SK-N-SH (cell line): ENCODE data around the gene CPEB2. TPM values are rescaled to one million over a fixed set of nuclear protein-coding genes. Genes with fewer than 3 reads are reported as not detected.

ENCODE experiments used
- CTCF ChIA-PET: fragments of 300-600, 350-600 bp; formaldehyde crosslinking; extraction: SDS; loops from one replicate; lab custom pipeline; 2021; lab: Yijun Ruan, JAX
- POLR2A ChIA-PET: fragments of 350-600 bp; sonication (Branson Sonifier 250); formaldehyde crosslinking; extraction: SDS; loops from one replicate; lab custom pipeline; 2020; ENCODE audit warnings: antibody characterized with exemption, inconsistent platforms; lab: Yijun Ruan, JAX
- DNase-seq: peaks from one replicate; pipeline ENCODE4 v3.0.0; 2012
- H2AFZ ChIP-seq: fragments of 200-600 bp; sonication (generic); 2 replicates; pipeline ENCODE4 v1.8.1; 2016; ENCODE audit warnings: antibody characterized with exemption, mild to moderate bottlenecking, low read depth
- H3F3A ChIP-seq: fragments of 200-600 bp; sonication (generic); replicated peaks from 2 replicates; pipeline ENCODE3; 2016; ENCODE audit warnings: antibody characterized with exemption, mild to moderate bottlenecking; ENCODE audit not compliant: insufficient read depth
- H3K27ac ChIP-seq, 2 experiments: fragments of 200-500 bp in 1 of 2; fragments of 200-600 bp in 1 of 2; sonication (Bioruptor generic) in 1 of 2; sonication (generic), shearing (Covaris generic) in 1 of 2; 2 replicates each; pipeline versions ENCODE4 v1.5.1 to v1.6.1; 2014 to 2016; ENCODE audit warnings: low read depth in 2 of 2, inconsistent platforms in 1 of 2, low read length in 1 of 2, mild to moderate bottlenecking in 1 of 2, mixed read lengths in 1 of 2
- H3K27me3 ChIP-seq: fragments of 200-600 bp; sonication (generic), shearing (Covaris generic); 2 replicates; pipeline ENCODE4 v1.6.1; 2016; ENCODE audit warnings: mixed run types; ENCODE audit not compliant: insufficient read depth
- H3K36me3 ChIP-seq, 2 experiments: fragments of 200-500 bp in 1 of 2; fragments of 200-600 bp in 1 of 2; sonication (Bioruptor generic) in 1 of 2; sonication (generic) in 1 of 2; replicated peaks in 1 of 2; 2 replicates each; pipeline versions ENCODE3 to v1.5.1; 2014 to 2016; ENCODE audit warnings: low read length in 1 of 2, mild to moderate bottlenecking in 1 of 2; ENCODE audit not compliant: insufficient read depth in 2 of 2, control insufficient read depth in 1 of 2
- H3K4me1 ChIP-seq, 2 experiments: fragments of 200-500 bp in 1 of 2; fragments of 200-600 bp in 1 of 2; sonication (Bioruptor generic) in 1 of 2; sonication (generic), shearing (Covaris generic) in 1 of 2; 2 replicates each; pipeline versions ENCODE4 v1.5.1 to v1.6.1; 2014 to 2016; ENCODE audit warnings: low read depth in 1 of 2, low read length in 1 of 2, mixed run types in 1 of 2; ENCODE audit not compliant: insufficient read depth in 2 of 2, control insufficient read depth in 1 of 2
- H3K4me2 ChIP-seq: fragments of 200-600 bp; sonication (generic), shearing (Covaris generic); 2 replicates; pipeline ENCODE4 v1.6.1; 2017; ENCODE audit warnings: mixed run types
- H3K4me3 ChIP-seq, 2 experiments: fragments of 200-500 bp in 1 of 2; fragments of 200-600 bp in 1 of 2; sonication (Bioruptor generic) in 1 of 2; sonication (generic), shearing (Covaris generic) in 1 of 2; 2 replicates each; pipeline versions ENCODE4 v1.5.1 to v1.8.1; 2014 to 2016; ENCODE audit warnings: low read depth in 2 of 2, inconsistent platforms in 1 of 2, low read length in 1 of 2, mild to moderate bottlenecking in 1 of 2, mixed read lengths in 1 of 2, moderate library complexity in 1 of 2
- H3K79me2 ChIP-seq: fragments of 200-600 bp; sonication (generic); 2 replicates; pipeline ENCODE4 v1.8.1; 2017; ENCODE audit warnings: mild to moderate bottlenecking; ENCODE audit not compliant: insufficient read depth
- H3K9ac ChIP-seq: fragments of 200-600 bp; sonication (generic); 2 replicates; pipeline ENCODE4 v1.6.1; 2017; ENCODE audit warnings: mixed run types
- H3K9me2 ChIP-seq: fragments of 200-600 bp; sonication (generic); 2 replicates; pipeline ENCODE4 v1.6.1; 2017; ENCODE audit warnings: mixed run types
- H3K9me3 ChIP-seq: fragments of 200-600 bp; sonication (generic); 2 replicates; pipeline ENCODE4 v1.6.1; 2017; ENCODE audit warnings: mixed run types, mild to moderate bottlenecking, moderate library complexity
- H4K20me1 ChIP-seq: fragments of 200-600 bp; sonication (generic); 2 replicates; pipeline ENCODE4 v1.6.1; 2017; ENCODE audit warnings: mild to moderate bottlenecking, mixed run types; ENCODE audit not compliant: insufficient read depth
- CHD2 ChIP-seq: fragments of 150-350 bp; IDR thresholded peaks from 2 replicates; pipeline ENCODE4 v1.6.1; 2018; ENCODE audit warnings: low read length; ENCODE audit not compliant: partially characterized antibody
- EP300 ChIP-seq, 2 experiments: IDR thresholded peaks; 2 replicates each; pipeline versions ENCODE4 v1.4.0 to v1.6.1; 2012; ENCODE audit warnings: borderline replicate concordance in 1 of 2, low read depth in 1 of 2, low read length in 1 of 2
- GATA2 ChIP-seq: sonication (generic); formaldehyde crosslinking; IDR thresholded peaks from 2 replicates; pipeline ENCODE4 v1.5.0; 2020; ENCODE audit warnings: mild to moderate bottlenecking, missing genetic modification reagents
- NFIC ChIP-seq: IDR thresholded peaks from 2 replicates; pipeline ENCODE4 v1.4.0; 2012; ENCODE audit warnings: borderline replicate concordance
- PBX3 ChIP-seq: IDR thresholded peaks from 2 replicates; pipeline ENCODE4; 2012
- RCOR1 ChIP-seq: fragments of 150-350 bp; IDR thresholded peaks from 2 replicates; pipeline ENCODE4 v1.6.1; 2017; ENCODE audit warnings: antibody characterized with exemption, low read length
- SMC3 ChIP-seq: IDR thresholded peaks from 2 replicates; pipeline ENCODE4 v1.6.1; 2012; ENCODE audit warnings: low read depth, low read length, improper control_type of control experiment
- TAF1 ChIP-seq: IDR thresholded peaks from 2 replicates; pipeline ENCODE4 v1.6.1; 2012; ENCODE audit warnings: low read depth, mild to moderate bottlenecking, low read length, moderate library complexity, borderline replicate concordance
- TEAD4 ChIP-seq: IDR thresholded peaks from 2 replicates; pipeline ENCODE4 v1.4.0; 2012; ENCODE audit warnings: mild to moderate bottlenecking, borderline replicate concordance; ENCODE audit not compliant: insufficient read depth
- YY1 ChIP-seq: IDR thresholded peaks from 2 replicates; pipeline ENCODE4 v1.4.0; 2012; ENCODE audit warnings: low read depth, mild to moderate bottlenecking
- WGBS: methylation state at CpG from one replicate; pipeline ENCODE4 v1.1.6; 2017; ENCODE audit warnings: low lambda C conversion rate; 5-methylcytosine and 5-hydroxymethylcytosine counted together
- polyA plus RNA-seq, 3 experiments: library from polyadenylated mRNA; depleted of rRNA; stranded (reverse); fragments of >200 nt; gene quantifications; 2 replicates each; pipeline ENCODE4 v1.2.3, GENCODE V29; 2012
- TF ChIP-seq, protein P1 (sequence below): fragments of 150-350 bp; IDR thresholded peaks from 2 replicates; pipeline ENCODE4 v1.6.1; 2017; ENCODE audit warnings: antibody characterized with exemption, low read length, low read depth, borderline replicate concordance

The CPEB2 gene
- polyA plus RNA-seq, 1 of the 3 experiments (the other 2 are of a cell fraction) = 2.1 TPM

DNA sequence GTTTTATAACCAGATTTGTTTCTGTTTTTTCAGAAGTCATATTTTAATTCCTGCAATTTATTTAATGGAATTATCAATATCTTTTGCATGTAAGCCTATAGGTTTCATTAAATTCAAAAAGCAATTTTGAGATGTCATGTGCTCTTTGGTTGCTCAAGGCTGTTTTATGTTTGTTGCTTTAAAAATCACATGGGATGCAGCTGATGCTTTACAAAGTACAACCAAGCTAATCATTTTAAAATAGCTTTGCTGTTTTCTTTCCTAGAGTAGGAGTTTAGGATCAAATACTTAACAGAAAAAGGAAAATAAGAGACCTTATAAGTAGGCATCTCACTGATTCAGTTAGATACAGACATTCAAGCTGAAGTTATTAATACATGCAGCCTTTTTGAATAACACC is 11.3 kb downstream of the CPEB2 start:
- no peak overlapping the region for H3K4me2 ChIP-seq
- CTCF ChIA-PET = no interaction called here
- H3F3A ChIP-seq = no peaks in the 10 kb centered on the region
- H3K27ac ChIP-seq = peak overlapping the region in 1 of 2 experiments; percentile 34; a peak in 1 of 4 replicates
- no peak overlapping the region for H3K4me3 ChIP-seq
- no peaks in the 10 kb centered on the region for H3K9me3 ChIP-seq
- H3K27me3 ChIP-seq = no peaks in the 10 kb centered on the region
- H3K9me2 ChIP-seq = no peaks in the 10 kb centered on the region
- no peaks in the 10 kb centered on the region; the same call in 1 of the 2 replicates for H4K20me1 ChIP-seq
- H3K36me3 ChIP-seq = peaks cover 34 to 58% of the 10 kb centered on the region in 2 experiments
- POLR2A ChIA-PET = interaction anchor here (0.6 kb wide), 1 partner anchor 9 kb away, joined by 3 read pairs; no protein-coding TSS in a partner anchor
- TF ChIP-seq NFIC (no peak), PBX3 (no peak), GATA2 (no peak), YY1 (no peak), TAF1 (no peak)
- TF ChIP-seq, protein P1, sequence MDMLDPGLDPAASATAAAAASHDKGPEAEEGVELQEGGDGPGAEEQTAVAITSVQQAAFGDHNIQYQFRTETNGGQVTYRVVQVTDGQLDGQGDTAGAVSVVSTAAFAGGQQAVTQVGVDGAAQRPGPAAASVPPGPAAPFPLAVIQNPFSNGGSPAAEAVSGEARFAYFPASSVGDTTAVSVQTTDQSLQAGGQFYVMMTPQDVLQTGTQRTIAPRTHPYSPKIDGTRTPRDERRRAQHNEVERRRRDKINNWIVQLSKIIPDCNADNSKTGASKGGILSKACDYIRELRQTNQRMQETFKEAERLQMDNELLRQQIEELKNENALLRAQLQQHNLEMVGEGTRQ = no peak
- H3K9ac ChIP-seq = no peak overlapping the region
- peaks cover 26 to 59% of the 10 kb centered on the region in 2 experiments; a peak in 3 of 4 replicates for H3K4me1 ChIP-seq
- H3K79me2 ChIP-seq = peaks cover 60% of the 10 kb centered on the region
- H2AFZ ChIP-seq = no peak overlapping the region
- no peak for DNase-seq

GRCh38 chr4:15015170-15015569 is 12.9 kb downstream of the CPEB2 start:
- H3K36me3 ChIP-seq = peaks cover 26 to 57% of the 10 kb centered on the region in 2 experiments
- POLR2A ChIA-PET = no interaction called here
- H3K4me2 ChIP-seq = no peak overlapping the region
- H3K9me3 ChIP-seq = no peaks in the 10 kb centered on the region
- H4K20me1 ChIP-seq = no peaks in the 10 kb centered on the region; the same call in 1 of the 2 replicates
- TF ChIP-seq CHD2 (peak; percentile 11), TEAD4 (no peak), PBX3 (no peak), SMC3 (no peak), RCOR1 (peak; percentile 56; the same call in 1 of the 2 replicates), EP300 (IDR thresholded peaks at IDR 0.05; ENCODE audit: borderline replicate concordance in 1 of 2, low read depth in 1 of 2, low read length in 1 of 2) (peak in 1 of 2 experiments; percentile 78; a peak in 2 of 4 replicates), GATA2 (peak; percentile 43)
- H3K9ac ChIP-seq = no peak overlapping the region
- peaks cover 54% of the 10 kb centered on the region for H3K79me2 ChIP-seq
- peak; percentile 23 for DNase-seq
- H3F3A ChIP-seq = no peaks in the 10 kb centered on the region
- peak overlapping the region in 1 of 2 experiments; percentile 86; a peak in 2 of 4 replicates for H3K27ac ChIP-seq
- WGBS = 71% methylated on average over 1 of the region's 1 CpG
- CTCF ChIA-PET = interaction anchor here (1.1 to 1.6 kb wide), 2 partner anchors 14 to 17 kb away, joined by 3 read pairs; no protein-coding TSS in a partner anchor
- H3K27me3 ChIP-seq = no peaks in the 10 kb centered on the region
- H3K9me2 ChIP-seq = no peaks in the 10 kb centered on the region
- no peak overlapping the region for H2AFZ ChIP-seq
- no peak overlapping the region for H3K4me3 ChIP-seq
- H3K4me1 ChIP-seq = peaks cover 28 to 63% of the 10 kb centered on the region in 2 experiments; a peak in 3 of 4 replicates
